Gastrocnemius medialis (tissue), 4 donors: ENCODE data around the gene SRGAP2B. TPM values are rescaled to one million over a fixed set of nuclear protein-coding genes. Genes with fewer than 3 reads are reported as not detected.
"Not testable (repeated sequence)": the region's sequence is repeated elsewhere in the genome, so short reads cannot be mapped to it uniquely, and the experiment has no call there.

Source experiments
- ATAC-seq, 2 donors: fragments of 150-250 bp; one replicate each; pipeline ENCODE4 v1.9.1; 2016
- DNase-seq, 2 donors: peaks; one replicate each; pipeline ENCODE4 v3.0.0-alpha.2; 2019
- H3K27ac ChIP-seq, 4 donors: fragments of 200-600 bp; sonication (generic); 1 replicate in 1 of 4; 2 replicates in 3 of 4; pipeline ENCODE4 v1.5.1; 2016 to 2018; ENCODE audit warnings: mild to moderate bottlenecking in 2 of 4, moderate library complexity in 1 of 4
- H3K27me3 ChIP-seq, 3 donors: fragments of 200-600 bp; sonication (generic) in 2 of 3; 1 replicate in 1 of 3; 2 replicates in 2 of 3; pipeline versions ENCODE4 v1.5.1 to v1.6.0; 2016 to 2019; ENCODE audit warnings: mild to moderate bottlenecking in 1 of 3, moderate library complexity in 1 of 3
- H3K36me3 ChIP-seq, 2 donors: fragments of 200-600 bp; sonication (generic) in 1 of 2; one replicate each; pipeline ENCODE4 v1.5.1; 2017 to 2018
- H3K4me1 ChIP-seq, 2 donors: fragments of 200-600 bp; sonication (generic) in 1 of 2; one replicate each; pipeline ENCODE4 v1.5.1; 2016 to 2017; ENCODE audit warnings: mild to moderate bottlenecking in 2 of 2
- H3K4me3 ChIP-seq, 4 donors: fragments of 200-600 bp; sonication (generic) in 3 of 4; 1 replicate in 1 of 4; 2 replicates in 3 of 4; pipeline ENCODE4 v1.5.1; 2016 to 2019; ENCODE audit warnings: mild to moderate bottlenecking in 2 of 4
- H3K9me3 ChIP-seq, 3 donors: fragments of 200-600 bp; sonication (generic) in 2 of 3; 1 replicate in 1 of 3; 2 replicates in 2 of 3; pipeline ENCODE4 v1.5.1; 2016 to 2019
- in situ Hi-C, 4 donors: fragments of 200-750 bp; cut with MboI; loops; one replicate each; pipeline versions ENCODE4 v1.15.0 to v1.8.0; 2017; ENCODE audit warnings: low sequenced_read_pairs in 4 of 4
- intact Hi-C: fragments of 100-400 bp; cut with DNase I; formaldehyde crosslinking; loops from one replicate; pipeline ENCODE4 v1.15.1; 2023; ENCODE audit warnings: low total_unique reads
- total RNA-seq, 4 donors: library from RNA; depleted of rRNA; stranded (reverse); fragments of >200 nt; gene quantifications; one replicate each; pipeline versions ENCODE4 v1.1.0 to v1.2.3, GENCODE V29; 2016

Gene SRGAP2B
- total RNA-seq, 4 donors from 2014 or later: 1.4 to 10.5 (median 3.3) TPM

GRCh38 chr1:145079737-145080136 is 15.4 kb downstream of the SRGAP2B start:
- H3K4me3 ChIP-seq, H3K36me3 ChIP-seq, intact Hi-C loops, H3K9me3 ChIP-seq, ATAC-seq, H3K27me3 ChIP-seq, H3K4me1 ChIP-seq, in situ Hi-C loops, DNase-seq, H3K27ac ChIP-seq: not testable (repeated sequence)

- DNase-seq, H3K27ac ChIP-seq, H3K4me3 ChIP-seq, H3K9me3 ChIP-seq, in situ Hi-C loops, intact Hi-C loops, H3K27me3 ChIP-seq, H3K36me3 ChIP-seq, H3K4me1 ChIP-seq, ATAC-seq: not testable (repeated sequence)
Measured at GRCh38 chr1:145078787-145079370, 16.2 kb downstream of the SRGAP2B start.

GRCh38 chr1:145077872-145078786 is 17.0 kb downstream of the SRGAP2B start:
- H3K27me3 ChIP-seq, H3K36me3 ChIP-seq, ATAC-seq, intact Hi-C loops, in situ Hi-C loops, H3K4me3 ChIP-seq, H3K27ac ChIP-seq, DNase-seq, H3K4me1 ChIP-seq, H3K9me3 ChIP-seq: not testable (repeated sequence)

GRCh38 chr1:145076877-145077276 is 18.3 kb downstream of the SRGAP2B start:
- H3K27me3 ChIP-seq, intact Hi-C loops, ATAC-seq, H3K27ac ChIP-seq, H3K36me3 ChIP-seq, DNase-seq, H3K9me3 ChIP-seq, H3K4me1 ChIP-seq, H3K4me3 ChIP-seq, in situ Hi-C loops: not testable (repeated sequence)

GRCh38 chr1:145074021-145074559 is 21.0 kb downstream of the SRGAP2B start:
- H3K27me3 ChIP-seq, intact Hi-C loops, H3K4me3 ChIP-seq, H3K27ac ChIP-seq, in situ Hi-C loops, DNase-seq, H3K9me3 ChIP-seq, H3K36me3 ChIP-seq, ATAC-seq, H3K4me1 ChIP-seq: not testable (repeated sequence)

- H3K4me3 ChIP-seq, ATAC-seq, H3K9me3 ChIP-seq, H3K27ac ChIP-seq, H3K27me3 ChIP-seq, DNase-seq, H3K36me3 ChIP-seq, in situ Hi-C loops, H3K4me1 ChIP-seq, intact Hi-C loops: not testable (repeated sequence)
Measured at GRCh38 chr1:145071569-145071968, 23.6 kb downstream of the SRGAP2B start.

- ATAC-seq, H3K27ac ChIP-seq, H3K36me3 ChIP-seq, H3K9me3 ChIP-seq, H3K4me1 ChIP-seq, intact Hi-C loops, H3K27me3 ChIP-seq, DNase-seq, H3K4me3 ChIP-seq, in situ Hi-C loops: not testable (repeated sequence)
Measured at GRCh38 chr1:145066486-145066885, 28.6 kb downstream of the SRGAP2B start.

- intact Hi-C loops, H3K36me3 ChIP-seq, H3K27me3 ChIP-seq, ATAC-seq, H3K4me3 ChIP-seq, in situ Hi-C loops, DNase-seq, H3K27ac ChIP-seq, H3K4me1 ChIP-seq, H3K9me3 ChIP-seq: not testable (repeated sequence)
Measured at GRCh38 chr1:145065194-145065826, 29.8 kb downstream of the SRGAP2B start.

- ATAC-seq, H3K27ac ChIP-seq, intact Hi-C loops, in situ Hi-C loops, H3K4me3 ChIP-seq, H3K4me1 ChIP-seq, DNase-seq, H3K36me3 ChIP-seq, H3K27me3 ChIP-seq, H3K9me3 ChIP-seq: not testable (repeated sequence)
Measured at GRCh38 chr1:145063941-145064648, 31.0 kb downstream of the SRGAP2B start.

GRCh38 chr1:145063285-145063684 is 31.8 kb downstream of the SRGAP2B start:
- H3K27ac ChIP-seq, H3K36me3 ChIP-seq, in situ Hi-C loops, H3K4me1 ChIP-seq, intact Hi-C loops, H3K9me3 ChIP-seq, ATAC-seq, DNase-seq, H3K27me3 ChIP-seq, H3K4me3 ChIP-seq: not testable (repeated sequence)

- H3K4me1 ChIP-seq, H3K36me3 ChIP-seq, H3K27me3 ChIP-seq, H3K9me3 ChIP-seq, DNase-seq, H3K27ac ChIP-seq, in situ Hi-C loops, ATAC-seq, intact Hi-C loops, H3K4me3 ChIP-seq: not testable (repeated sequence)
Measured at GRCh38 chr1:145058184-145058583, 36.9 kb downstream of the SRGAP2B start.
